ENCODE results near the gene GRIA4. TPM values are rescaled to one million over a fixed set of nuclear protein-coding genes. Genes with fewer than 3 reads are reported as not detected.

GRIA4 gene
- polyA plus RNA-seq, 1 of the 3 experiments (the other 2 are of a cell fraction) = 0.02 TPM

DNA sequence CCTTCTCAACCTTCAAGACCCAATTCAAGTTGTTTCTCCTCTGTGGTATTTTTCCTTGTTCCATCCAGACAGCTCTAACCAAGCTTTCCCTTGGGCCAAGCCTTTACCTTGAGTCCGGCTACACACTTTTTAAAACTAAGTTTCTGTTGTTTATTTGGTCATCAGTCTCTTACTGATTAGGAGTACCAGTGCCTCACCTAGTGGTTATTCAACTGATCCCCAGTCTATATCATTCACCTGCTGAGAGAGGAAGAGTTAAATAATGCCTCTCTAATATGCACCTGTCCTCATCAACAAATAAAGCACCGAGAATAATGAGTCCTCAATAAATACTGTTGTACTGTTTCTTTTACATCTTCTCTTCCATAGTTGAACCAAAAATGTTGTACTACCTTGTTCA is 251.4 kb downstream of the GRIA4 start:
- H2AFZ ChIP-seq (ENCODE audit: low read depth) = no peak overlapping the region
- no peak overlapping the region for H3K4me2 ChIP-seq
- no peaks in the 10 kb centered on the region for H3K9me3 ChIP-seq
- no peak overlapping the region for H3K27ac ChIP-seq (ENCODE audit: low read depth in 2 of 2, low read length in 1 of 2)
- WGBS (ENCODE audit: low lambda C conversion rate) = 71% methylated on average over 2 of the region's 2 CpGs
- DNase-seq = no peak
- no peak overlapping the region for H3K4me3 ChIP-seq (ENCODE audit: low read depth in 2 of 2, low read length in 1 of 2)
- H3K27me3 ChIP-seq (ENCODE audit: insufficient read depth) = no peaks in the 10 kb centered on the region
- no peaks in the 10 kb centered on the region for H3K79me2 ChIP-seq (ENCODE audit: insufficient read depth)
- no peaks in the 10 kb centered on the region; a peak in 1 of 4 replicates for H3K4me1 ChIP-seq (ENCODE audit: control insufficient read depth in 1 of 2, insufficient read depth in 2 of 2, low read depth in 1 of 2, low read length in 1 of 2)
- H3K9me2 ChIP-seq = no peaks in the 10 kb centered on the region
- no peak overlapping the region for H3K9ac ChIP-seq
- ChIA-PET CTCF (interaction anchor here (0.7 to 2.6 kb wide), 6 partner anchors 9 to 1933 kb away, joined by 3 to 25 read pairs (median 5); no protein-coding TSS in a partner anchor), POLR2A (no interaction called here)
- no peaks in the 10 kb centered on the region for H4K20me1 ChIP-seq (ENCODE audit: insufficient read depth)
- TF ChIP-seq RAD21 (IDR thresholded peaks at IDR 0.05; ENCODE audit: low read length) (peak; percentile 72), POLR2AphosphoS5 (IDR thresholded peaks at IDR 0.05; ENCODE audit: low read depth, low read length) (no peak), GATA2 (CRISPR knock-in tag; IDR thresholded peaks at IDR 0.05) (peak; percentile 12; the same call in 1 of the 2 replicates), SMC3 (IDR thresholded peaks at IDR 0.05; ENCODE audit: low read depth, low read length) (peak; percentile 29; the same call in 1 of the 2 replicates)
- H3F3A ChIP-seq (replicated peaks; ENCODE audit: insufficient read depth) = no peaks in the 10 kb centered on the region
- no peaks in the 10 kb centered on the region for H3K36me3 ChIP-seq (replicated peaks in 1 of 2; ENCODE audit: control insufficient read depth in 1 of 2, insufficient read depth in 2 of 2, low read length in 1 of 2)

DNA sequence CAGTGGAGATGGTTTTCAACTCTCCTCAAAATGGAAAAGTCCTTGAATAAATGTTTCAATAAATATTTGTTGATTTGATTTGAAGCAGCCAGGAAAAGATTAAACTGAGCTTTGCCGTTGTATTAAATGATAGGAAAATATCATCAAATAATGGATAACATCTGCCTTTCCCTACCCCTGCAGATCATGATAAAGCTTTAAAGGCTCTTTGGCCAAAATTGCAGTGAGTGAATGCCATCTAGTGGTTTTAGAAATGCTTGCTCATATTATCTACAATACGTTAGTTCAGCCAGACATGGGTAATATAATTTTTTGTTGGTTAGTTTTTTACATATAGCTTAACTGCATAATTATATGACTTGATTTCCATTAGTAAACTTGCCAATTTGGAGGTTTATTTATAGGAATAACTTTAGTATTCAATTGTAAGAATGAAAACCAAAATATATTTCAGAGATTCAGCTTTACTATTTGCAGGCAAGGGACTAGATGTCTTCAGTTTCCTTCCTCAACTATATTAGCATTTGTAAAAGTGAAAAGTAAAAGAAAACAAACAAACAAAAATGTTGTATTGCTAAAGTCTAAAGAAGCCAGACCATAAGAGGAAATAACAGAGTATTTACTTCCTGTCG is 253.0 kb downstream of the GRIA4 start:
- no peaks in the 10 kb centered on the region for H3K79me2 ChIP-seq (ENCODE audit: insufficient read depth)
- no peak overlapping the region for H3K4me2 ChIP-seq
- TF ChIP-seq FOSL2 (IDR thresholded peaks at IDR 0.05; ENCODE audit: borderline replicate concordance, low read depth) (no peak), NFIC (IDR thresholded peaks at IDR 0.05; ENCODE audit: borderline replicate concordance) (no peak), GABPA (IDR thresholded peaks at IDR 0.05; ENCODE audit: low read depth) (no peak), TCF12 (IDR thresholded peaks at IDR 0.05) (no peak), SMC3 (IDR thresholded peaks at IDR 0.05; ENCODE audit: low read depth, low read length) (peak; percentile 67), RAD21 (IDR thresholded peaks at IDR 0.05; ENCODE audit: low read length) (peak; percentile 96), GATA2 (CRISPR knock-in tag; IDR thresholded peaks at IDR 0.05) (peak; percentile 70), EP300 (IDR thresholded peaks at IDR 0.05; ENCODE audit: borderline replicate concordance in 1 of 2, low read depth in 1 of 2, low read length in 1 of 2) (peak in 1 of 2 experiments; percentile 64; a peak in 1 of 4 replicates), CHD2 (IDR thresholded peaks at IDR 0.05; ENCODE audit: low read length, partially characterized antibody) (peak; percentile 42)
- TF ChIP-seq, protein P1, sequence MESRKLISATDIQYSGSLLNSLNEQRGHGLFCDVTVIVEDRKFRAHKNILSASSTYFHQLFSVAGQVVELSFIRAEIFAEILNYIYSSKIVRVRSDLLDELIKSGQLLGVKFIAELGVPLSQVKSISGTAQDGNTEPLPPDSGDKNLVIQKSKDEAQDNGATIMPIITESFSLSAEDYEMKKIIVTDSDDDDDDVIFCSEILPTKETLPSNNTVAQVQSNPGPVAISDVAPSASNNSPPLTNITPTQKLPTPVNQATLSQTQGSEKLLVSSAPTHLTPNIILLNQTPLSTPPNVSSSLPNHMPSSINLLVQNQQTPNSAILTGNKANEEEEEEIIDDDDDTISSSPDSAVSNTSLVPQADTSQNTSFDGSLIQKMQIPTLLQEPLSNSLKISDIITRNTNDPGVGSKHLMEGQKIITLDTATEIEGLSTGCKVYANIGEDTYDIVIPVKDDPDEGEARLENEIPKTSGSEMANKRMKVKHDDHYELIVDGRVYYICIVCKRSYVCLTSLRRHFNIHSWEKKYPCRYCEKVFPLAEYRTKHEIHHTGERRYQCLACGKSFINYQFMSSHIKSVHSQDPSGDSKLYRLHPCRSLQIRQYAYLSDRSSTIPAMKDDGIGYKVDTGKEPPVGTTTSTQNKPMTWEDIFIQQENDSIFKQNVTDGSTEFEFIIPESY (IDR thresholded peaks at IDR 0.05; ENCODE audit: borderline replicate concordance, low read depth) = no peak
- TF ChIP-seq, protein P2, sequence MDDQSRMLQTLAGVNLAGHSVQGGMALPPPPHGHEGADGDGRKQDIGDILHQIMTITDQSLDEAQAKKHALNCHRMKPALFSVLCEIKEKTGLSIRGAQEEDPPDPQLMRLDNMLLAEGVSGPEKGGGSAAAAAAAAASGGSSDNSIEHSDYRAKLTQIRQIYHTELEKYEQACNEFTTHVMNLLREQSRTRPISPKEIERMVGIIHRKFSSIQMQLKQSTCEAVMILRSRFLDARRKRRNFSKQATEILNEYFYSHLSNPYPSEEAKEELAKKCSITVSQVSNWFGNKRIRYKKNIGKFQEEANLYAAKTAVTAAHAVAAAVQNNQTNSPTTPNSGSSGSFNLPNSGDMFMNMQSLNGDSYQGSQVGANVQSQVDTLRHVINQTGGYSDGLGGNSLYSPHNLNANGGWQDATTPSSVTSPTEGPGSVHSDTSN (IDR thresholded peaks at IDR 0.05) = no peak
- TF ChIP-seq, protein P3, sequence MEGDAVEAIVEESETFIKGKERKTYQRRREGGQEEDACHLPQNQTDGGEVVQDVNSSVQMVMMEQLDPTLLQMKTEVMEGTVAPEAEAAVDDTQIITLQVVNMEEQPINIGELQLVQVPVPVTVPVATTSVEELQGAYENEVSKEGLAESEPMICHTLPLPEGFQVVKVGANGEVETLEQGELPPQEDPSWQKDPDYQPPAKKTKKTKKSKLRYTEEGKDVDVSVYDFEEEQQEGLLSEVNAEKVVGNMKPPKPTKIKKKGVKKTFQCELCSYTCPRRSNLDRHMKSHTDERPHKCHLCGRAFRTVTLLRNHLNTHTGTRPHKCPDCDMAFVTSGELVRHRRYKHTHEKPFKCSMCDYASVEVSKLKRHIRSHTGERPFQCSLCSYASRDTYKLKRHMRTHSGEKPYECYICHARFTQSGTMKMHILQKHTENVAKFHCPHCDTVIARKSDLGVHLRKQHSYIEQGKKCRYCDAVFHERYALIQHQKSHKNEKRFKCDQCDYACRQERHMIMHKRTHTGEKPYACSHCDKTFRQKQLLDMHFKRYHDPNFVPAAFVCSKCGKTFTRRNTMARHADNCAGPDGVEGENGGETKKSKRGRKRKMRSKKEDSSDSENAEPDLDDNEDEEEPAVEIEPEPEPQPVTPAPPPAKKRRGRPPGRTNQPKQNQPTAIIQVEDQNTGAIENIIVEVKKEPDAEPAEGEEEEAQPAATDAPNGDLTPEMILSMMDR (IDR thresholded peaks at IDR 0.05) = peak; percentile 80
- TF ChIP-seq, protein P4, sequence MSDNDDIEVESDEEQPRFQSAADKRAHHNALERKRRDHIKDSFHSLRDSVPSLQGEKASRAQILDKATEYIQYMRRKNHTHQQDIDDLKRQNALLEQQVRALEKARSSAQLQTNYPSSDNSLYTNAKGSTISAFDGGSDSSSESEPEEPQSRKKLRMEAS (IDR thresholded peaks at IDR 0.05; ENCODE audit: low read depth) = no peak
- H4K20me1 ChIP-seq (ENCODE audit: insufficient read depth) = no peaks in the 10 kb centered on the region
- peak overlapping the region; percentile 32; the same call in 1 of the 2 replicates for H2AFZ ChIP-seq (ENCODE audit: low read depth)
- peak; percentile 29 for DNase-seq
- peak overlapping the region in 1 of 2 experiments; percentile 25; a peak in 1 of 4 replicates for H3K4me3 ChIP-seq (ENCODE audit: low read depth in 2 of 2, low read length in 1 of 2)
- POLR2A ChIA-PET = no interaction called here
- no peaks in the 10 kb centered on the region for H3K27me3 ChIP-seq (ENCODE audit: insufficient read depth)
- CTCF ChIA-PET = interaction anchor here (0.6 to 2.6 kb wide), 57 partner anchors 8 to 1985 kb away, joined by 3 to 25 read pairs (median 3); partner anchors contain the start of genes AASDHPPT, KBTBD3 and PDGFD
- H3K9me2 ChIP-seq = no peaks in the 10 kb centered on the region
- no peak overlapping the region for H3K9ac ChIP-seq
- no peaks in the 10 kb centered on the region for H3K9me3 ChIP-seq
- no peaks in the 10 kb centered on the region; a peak in 1 of 4 replicates for H3K4me1 ChIP-seq (ENCODE audit: control insufficient read depth in 1 of 2, insufficient read depth in 2 of 2, low read depth in 1 of 2, low read length in 1 of 2)
- no peaks in the 10 kb centered on the region for H3K36me3 ChIP-seq (replicated peaks in 1 of 2; ENCODE audit: control insufficient read depth in 1 of 2, insufficient read depth in 2 of 2, low read length in 1 of 2)
- H3K27ac ChIP-seq (ENCODE audit: low read depth in 2 of 2, low read length in 1 of 2) = no peak overlapping the region
- WGBS (ENCODE audit: low lambda C conversion rate) = 25% methylated on average over 3 of the region's 3 CpGs
- H3F3A ChIP-seq (replicated peaks; ENCODE audit: insufficient read depth) = no peaks in the 10 kb centered on the region

All from SK-N-SH (cell line).